ENCODE measurements around the gene VASP.

DNA sequence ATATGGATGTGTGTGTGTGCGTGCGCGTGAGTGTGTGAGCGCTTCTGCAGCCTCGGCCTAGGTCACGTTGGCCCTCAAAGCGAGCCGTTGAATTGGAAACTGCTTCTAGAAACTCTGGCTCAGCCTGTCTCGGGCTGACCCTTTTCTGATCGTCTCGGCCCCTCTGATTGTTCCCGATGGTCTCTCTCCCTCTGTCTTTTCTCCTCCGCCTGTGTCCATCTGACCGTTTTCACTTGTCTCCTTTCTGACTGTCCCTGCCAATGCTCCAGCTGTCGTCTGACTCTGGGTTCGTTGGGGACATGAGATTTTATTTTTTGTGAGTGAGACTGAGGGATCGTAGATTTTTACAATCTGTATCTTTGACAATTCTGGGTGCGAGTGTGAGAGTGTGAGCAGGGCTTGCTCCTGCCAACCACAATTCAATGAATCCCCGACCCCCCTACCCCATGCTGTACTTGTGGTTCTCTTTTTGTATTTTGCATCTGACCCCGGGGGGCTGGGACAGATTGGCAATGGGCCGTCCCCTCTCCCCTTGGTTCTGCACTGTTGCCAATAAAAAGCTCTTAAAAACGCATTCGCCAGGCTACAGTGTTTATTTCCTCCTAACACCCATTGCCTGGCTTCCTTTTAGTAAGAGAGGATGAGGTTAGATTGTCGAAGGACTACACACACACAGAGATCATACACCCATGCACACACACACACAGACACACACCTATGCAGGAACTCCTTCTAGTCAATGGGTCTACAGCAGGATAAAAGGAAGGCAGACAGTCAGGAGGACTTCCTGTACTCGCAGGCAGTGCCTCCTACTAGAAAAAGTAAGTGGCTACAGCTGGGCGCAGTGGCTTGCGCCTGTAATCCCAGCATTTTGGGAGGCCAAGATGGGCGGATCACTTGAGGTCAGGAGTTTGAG lies 32.4 kb upstream of the VASP start:
- TF ChIP-seq, protein P1, sequence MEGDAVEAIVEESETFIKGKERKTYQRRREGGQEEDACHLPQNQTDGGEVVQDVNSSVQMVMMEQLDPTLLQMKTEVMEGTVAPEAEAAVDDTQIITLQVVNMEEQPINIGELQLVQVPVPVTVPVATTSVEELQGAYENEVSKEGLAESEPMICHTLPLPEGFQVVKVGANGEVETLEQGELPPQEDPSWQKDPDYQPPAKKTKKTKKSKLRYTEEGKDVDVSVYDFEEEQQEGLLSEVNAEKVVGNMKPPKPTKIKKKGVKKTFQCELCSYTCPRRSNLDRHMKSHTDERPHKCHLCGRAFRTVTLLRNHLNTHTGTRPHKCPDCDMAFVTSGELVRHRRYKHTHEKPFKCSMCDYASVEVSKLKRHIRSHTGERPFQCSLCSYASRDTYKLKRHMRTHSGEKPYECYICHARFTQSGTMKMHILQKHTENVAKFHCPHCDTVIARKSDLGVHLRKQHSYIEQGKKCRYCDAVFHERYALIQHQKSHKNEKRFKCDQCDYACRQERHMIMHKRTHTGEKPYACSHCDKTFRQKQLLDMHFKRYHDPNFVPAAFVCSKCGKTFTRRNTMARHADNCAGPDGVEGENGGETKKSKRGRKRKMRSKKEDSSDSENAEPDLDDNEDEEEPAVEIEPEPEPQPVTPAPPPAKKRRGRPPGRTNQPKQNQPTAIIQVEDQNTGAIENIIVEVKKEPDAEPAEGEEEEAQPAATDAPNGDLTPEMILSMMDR (IDR thresholded peaks at IDR 0.05): no peak
- no peak for TF ChIP-seq POLR2A (IDR thresholded peaks at IDR 0.05)
